Activated naive CD4-positive, alpha-beta T cell treated with anti-CD3 and anti-CD28 coated beads, Interleukin-2, amount 50 U/mL, for 72 hours (primary cell): ENCODE measurements around the gene RNF7. TPM values are rescaled to one million over a fixed set of nuclear protein-coding genes. Genes with fewer than 3 reads are reported as not detected.
"Not testable (repeated sequence)": the region's sequence is repeated elsewhere in the genome, so short reads cannot be mapped to it uniquely, and the experiment has no call there.

Experiments
- ATAC-seq, 2 donors: fragments of 150-1000 bp; cut with Tn5 transposase; 2 replicates each; pipeline ENCODE4 v1.10.0; 2021; ENCODE audit warnings: mild to moderate bottlenecking in 2 of 2, moderate library complexity in 2 of 2
- DNase-seq, 2 donors: peaks; one replicate each; pipeline ENCODE4 v3.0.0; 2021 to 2022; ENCODE audit warnings: low spot score in 2 of 2
- H3K27ac Mint-ChIP-seq, 2 donors: one replicate each; pipeline ENCODE4 v1.8.0; 2022; ENCODE audit warnings: mild to moderate bottlenecking in 2 of 2, mixed read lengths in 2 of 2
- H3K36me3 Mint-ChIP-seq, 2 donors: one replicate each; pipeline ENCODE4 v1.8.0; 2022; ENCODE audit warnings: mixed read lengths in 2 of 2
- H3K9me3 Mint-ChIP-seq, 2 donors: one replicate each; pipeline ENCODE4 v1.8.0; 2022; ENCODE audit warnings: mixed read lengths in 2 of 2
- total RNA-seq, 2 donors: library from RNA; stranded (reverse); gene quantifications; one replicate each; pipeline ENCODE4 v1.2.3, GENCODE V29; 2022

RNF7 gene
- 10 to 100 TPM; 50.8 to 76.9 TPM for total RNA-seq

DNA sequence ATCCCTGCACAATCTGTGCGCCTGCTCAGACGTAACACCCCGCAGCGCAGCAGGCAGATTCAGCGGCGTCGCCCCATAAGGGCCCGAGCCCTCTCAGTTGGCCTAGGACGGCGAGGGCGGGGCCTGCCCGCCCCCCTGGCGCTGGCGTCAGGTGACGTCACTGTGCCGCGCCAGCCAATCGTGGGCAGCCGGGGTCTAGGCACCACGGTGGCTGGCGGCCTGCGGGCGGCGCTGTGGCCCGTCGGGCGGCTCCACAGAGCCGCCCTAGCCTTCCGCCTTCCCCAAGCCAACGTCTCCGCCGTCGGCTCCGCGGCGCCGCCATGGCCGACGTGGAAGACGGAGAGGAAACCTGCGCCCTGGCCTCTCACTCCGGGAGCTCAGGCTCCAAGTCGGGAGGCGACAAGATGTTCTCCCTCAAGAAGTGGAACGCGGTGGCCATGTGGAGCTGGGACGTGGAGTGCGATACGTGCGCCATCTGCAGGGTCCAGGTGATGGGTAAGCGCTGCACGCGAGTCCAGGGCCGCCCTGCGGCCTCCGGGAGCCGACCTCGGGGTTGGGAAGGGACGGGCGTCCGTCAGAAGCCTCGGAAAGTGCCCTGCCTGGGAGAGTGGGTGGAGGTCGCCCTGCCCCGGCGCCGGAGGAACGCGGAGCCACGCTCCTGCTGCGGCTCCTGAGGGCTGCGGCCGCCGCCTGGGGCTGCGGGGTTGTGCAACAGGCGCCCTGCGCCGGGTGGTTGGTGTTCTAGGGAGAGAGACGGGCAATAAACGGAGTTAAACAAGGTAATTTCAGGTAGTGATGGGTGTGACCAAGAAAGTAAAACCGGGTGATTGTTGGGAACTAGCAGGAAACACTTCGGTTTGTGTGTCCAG, at the start of gene RNF7:
TSS of gene RNF7 (plus strand) at position 277 of the 869 bp plus-strand sequence. CDS start at position 321, 44 bp downstream.
- DNase-seq (peak; percentile 96 to 97), ATAC-seq (peak; percentile 96 to 97)
- Mint-ChIP-seq H3K27ac (peak within 1 kb of the TSS; percentile 97 to 99), H3K9me3 (no peaks in the 10 kb centered on the region), H3K36me3 (peaks cover 14 to 15% of the 10 kb centered on the region in 2 donors)

DNA sequence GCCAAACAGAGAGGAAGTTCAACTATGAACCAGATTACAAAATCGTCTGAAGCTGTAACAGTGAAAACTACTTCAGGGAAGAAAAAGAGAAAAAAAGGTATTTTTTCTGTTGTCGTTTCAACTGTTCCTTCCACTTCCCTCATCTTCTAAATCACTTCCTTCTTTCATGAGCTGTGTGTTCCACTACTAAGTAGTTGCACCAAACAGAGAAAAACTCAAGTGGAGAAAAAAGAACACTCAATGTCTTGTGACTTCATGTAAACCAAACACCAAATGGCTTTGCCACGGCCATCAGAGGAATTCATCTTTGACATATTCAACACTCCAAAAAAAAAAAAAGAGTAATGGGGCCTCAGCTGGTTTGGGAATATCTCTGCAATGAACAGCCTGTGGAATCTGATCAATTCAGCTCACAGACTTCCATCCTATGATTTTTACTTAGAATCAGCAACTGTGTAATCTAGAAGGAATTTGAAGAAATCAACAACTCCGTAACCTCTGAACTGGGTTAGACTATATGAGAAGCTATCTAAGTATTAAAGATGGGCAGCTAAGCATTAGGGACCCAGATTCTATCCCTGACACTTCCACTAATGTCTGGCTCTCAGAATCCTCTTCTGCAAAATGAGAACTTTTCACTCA, 47.5 kb upstream of the RNF7 start:
- DNase-seq = no peak
- Mint-ChIP-seq H3K27ac (no peak overlapping the region), H3K36me3 (no peaks in the 10 kb centered on the region), H3K9me3 (peaks cover 0 to 4% of the 10 kb centered on the region in 2 donors)
- ATAC-seq = no peak

DNA sequence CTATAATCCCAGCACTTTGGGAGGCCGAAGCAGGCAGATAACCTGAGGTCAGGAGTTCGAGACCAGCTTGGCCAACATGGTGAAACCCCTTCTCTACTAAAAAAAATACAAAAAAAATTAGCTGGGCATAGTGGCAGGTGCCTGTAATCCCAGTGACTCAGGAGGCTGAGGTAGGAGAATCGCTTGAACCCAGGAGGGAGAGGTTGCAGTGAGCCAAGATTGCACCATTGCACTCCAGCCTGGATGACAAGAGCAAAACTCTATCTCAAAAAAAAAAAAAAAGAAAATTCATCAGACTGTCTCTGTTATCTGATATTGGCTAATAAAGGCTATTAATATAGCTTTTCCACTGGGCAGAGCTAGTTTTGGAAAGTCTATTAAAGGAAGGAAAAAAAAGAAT, 46.6 kb upstream of the RNF7 start:
- not testable (repeated sequence) for H3K36me3 Mint-ChIP-seq, ATAC-seq, H3K9me3 Mint-ChIP-seq, DNase-seq, H3K27ac Mint-ChIP-seq

DNA sequence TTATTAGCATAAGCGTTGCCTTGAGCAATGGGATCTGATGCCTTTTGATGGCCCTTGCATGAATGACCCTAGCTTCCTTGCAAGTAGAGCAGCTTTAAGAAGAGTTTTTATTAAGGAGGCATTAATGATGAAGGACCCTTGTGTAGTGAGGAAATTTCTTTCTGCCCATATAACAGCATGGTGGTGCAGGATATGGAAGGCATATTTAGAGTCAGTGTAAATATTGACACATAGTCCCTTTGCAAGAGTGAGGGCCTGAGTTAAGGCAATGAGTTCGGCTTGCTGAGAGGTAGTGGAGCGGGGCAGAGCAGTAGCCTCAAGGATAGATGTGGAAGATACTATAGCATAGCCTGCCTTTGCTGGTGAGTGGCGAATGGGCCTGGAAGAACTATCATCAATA, 45.1 kb upstream of the RNF7 start:
- DNase-seq, ATAC-seq, H3K27ac Mint-ChIP-seq, H3K36me3 Mint-ChIP-seq, H3K9me3 Mint-ChIP-seq: not testable (repeated sequence)

DNA sequence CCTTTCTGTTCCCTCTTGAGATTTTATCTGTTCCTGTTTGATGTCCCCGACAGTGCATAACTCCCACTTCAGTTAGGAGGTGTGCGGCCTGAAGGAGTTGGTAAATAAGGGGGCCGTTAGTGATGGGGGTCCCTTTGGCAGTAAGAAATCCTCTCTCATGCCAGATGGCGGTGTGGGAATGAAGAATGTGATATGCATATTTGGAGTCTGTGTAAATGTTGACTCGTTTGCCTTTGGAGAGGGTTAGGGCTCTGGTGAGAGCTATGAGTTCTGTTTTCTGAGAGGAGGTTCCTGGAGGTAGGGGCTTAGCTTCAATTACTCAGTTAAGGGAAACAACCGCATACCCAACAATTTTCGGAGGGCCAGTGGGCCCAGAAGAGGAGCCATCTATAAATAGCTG, 38.8 kb upstream of the RNF7 start:
- DNase-seq = no peak
- ATAC-seq = no peak
- H3K9me3 Mint-ChIP-seq = no peaks in the 10 kb centered on the region
- no peak overlapping the region for H3K27ac Mint-ChIP-seq
- H3K36me3 Mint-ChIP-seq = no peaks in the 10 kb centered on the region

DNA sequence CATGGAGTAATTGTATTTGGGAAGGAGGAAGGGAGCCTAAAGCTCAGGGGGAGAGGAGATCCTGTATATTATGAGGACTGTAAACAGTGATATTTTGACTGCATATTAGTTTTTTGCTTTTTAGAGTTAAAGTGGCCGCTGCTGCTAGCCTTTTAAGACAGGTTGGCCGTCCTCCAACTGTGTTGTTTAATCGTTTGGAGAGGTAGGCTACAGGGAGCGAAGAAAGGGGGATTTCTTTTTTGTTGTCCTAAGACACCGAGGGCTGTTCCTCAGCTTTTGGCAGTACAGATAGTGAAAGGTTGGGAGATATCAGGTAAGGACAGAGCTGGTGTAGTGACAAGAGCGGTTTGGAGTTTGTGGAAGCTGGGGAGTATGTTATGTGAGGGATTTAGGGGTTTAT, 38.2 kb upstream of the RNF7 start:
- H3K36me3 Mint-ChIP-seq = no peaks in the 10 kb centered on the region
- H3K27ac Mint-ChIP-seq = no peak overlapping the region
- DNase-seq (no peak), ATAC-seq (no peak)
- no peaks in the 10 kb centered on the region for H3K9me3 Mint-ChIP-seq

DNA sequence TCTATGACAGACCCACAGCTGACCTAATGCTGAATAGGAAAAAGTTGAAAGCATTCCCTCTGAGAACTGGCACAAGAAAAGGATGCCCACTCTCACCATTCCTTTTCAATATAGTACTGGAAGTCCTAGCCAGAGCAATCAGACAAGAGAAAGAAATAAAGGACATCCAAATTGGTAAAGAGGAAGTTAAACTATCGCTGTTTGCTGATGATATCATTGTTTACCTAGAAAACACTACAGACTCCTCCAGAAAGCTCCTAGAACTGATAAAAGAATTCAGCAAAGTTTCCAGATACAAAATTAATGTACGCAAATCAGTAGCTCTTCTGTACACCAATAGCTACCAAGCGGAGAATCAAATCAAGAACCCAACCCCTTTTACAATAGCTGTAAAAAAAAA, 34.7 kb upstream of the RNF7 start:
- ATAC-seq, H3K36me3 Mint-ChIP-seq, DNase-seq, H3K9me3 Mint-ChIP-seq, H3K27ac Mint-ChIP-seq: not testable (repeated sequence)

DNA sequence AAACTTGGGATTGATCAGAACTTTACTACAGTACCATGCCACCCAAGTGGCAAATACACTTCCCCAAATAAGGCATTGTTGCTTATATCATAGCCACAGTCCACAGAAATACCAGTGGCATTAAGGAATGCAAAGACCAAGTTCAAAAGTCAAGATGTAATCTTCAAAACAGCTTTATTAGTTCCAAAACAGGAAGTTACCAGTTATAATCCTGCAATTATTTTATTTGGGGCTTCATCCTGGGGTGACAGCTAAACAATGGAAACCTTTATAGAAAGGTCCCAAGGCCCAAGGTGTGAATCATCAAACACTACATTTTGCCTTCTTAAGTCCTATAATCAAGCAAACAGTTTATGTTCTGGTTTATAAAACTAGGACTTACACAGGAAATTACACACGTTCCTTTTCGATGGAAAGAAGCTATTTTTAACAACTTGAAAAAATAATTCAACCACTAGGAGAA, 30.3 kb upstream of the RNF7 start:
- no peaks in the 10 kb centered on the region for H3K9me3 Mint-ChIP-seq
- peak in 1 of 2 donors; percentile 24 for ATAC-seq
- no peak overlapping the region for H3K27ac Mint-ChIP-seq
- no peaks in the 10 kb centered on the region for H3K36me3 Mint-ChIP-seq
- no peak for DNase-seq

DNA sequence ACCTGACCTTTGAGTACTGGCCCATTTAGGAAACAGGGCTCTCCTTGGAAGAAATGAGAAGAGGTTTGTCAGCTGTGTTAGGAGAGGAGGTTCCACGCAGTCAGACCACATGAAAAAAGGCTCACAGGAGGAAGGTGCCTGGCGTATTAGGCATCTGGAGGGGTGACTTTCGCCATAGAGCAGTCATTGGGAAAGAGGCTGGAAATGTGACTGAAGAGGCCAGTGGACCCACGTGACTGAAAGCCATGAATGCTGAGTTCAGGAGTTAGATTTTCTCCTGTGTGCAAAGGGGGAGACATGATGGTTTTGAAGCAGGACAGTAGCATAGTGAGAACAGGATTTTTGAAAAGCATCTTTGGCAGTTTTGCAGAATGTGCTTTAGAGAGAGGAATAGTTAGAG, 29.7 kb upstream of the RNF7 start:
- Mint-ChIP-seq H3K9me3 (no peaks in the 10 kb centered on the region), H3K27ac (no peak overlapping the region), H3K36me3 (no peaks in the 10 kb centered on the region)
- DNase-seq (no peak), ATAC-seq (peak in 1 of 2 donors; percentile 5)

DNA sequence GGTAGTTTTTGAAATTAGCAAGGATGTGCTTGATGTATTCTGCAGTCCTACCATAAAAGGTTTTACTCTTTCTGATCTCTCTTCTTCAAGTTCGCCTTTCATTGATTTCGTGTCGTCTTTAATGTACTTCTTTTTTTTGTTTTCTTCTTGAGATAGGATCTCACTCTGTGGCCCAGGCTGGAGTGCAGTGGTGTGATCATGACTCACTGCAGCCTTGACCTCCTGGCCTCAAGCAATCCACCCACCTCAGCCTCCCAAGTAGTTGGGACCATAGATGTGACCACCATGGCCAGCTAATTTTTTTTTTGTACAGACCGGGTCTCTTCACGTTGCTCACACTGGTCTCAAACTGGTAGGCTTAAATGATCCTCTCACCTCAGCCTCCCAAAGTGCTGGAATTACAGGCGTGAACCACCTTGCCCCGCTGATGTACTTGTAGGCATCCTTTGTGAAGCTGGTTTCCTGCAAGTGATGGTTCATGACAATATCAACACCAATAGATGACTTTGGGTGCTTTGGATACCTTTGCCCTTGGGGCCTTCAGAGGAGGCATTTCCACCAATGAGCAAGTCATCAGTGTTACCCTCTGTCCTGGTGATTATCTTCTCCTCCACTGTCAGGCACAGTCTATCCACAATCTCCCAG, 28.9 kb upstream of the RNF7 start:
- Mint-ChIP-seq H3K27ac (no peak overlapping the region), H3K36me3 (no peaks in the 10 kb centered on the region), H3K9me3 (no peaks in the 10 kb centered on the region)
- ATAC-seq (no peak), DNase-seq (no peak)

DNA sequence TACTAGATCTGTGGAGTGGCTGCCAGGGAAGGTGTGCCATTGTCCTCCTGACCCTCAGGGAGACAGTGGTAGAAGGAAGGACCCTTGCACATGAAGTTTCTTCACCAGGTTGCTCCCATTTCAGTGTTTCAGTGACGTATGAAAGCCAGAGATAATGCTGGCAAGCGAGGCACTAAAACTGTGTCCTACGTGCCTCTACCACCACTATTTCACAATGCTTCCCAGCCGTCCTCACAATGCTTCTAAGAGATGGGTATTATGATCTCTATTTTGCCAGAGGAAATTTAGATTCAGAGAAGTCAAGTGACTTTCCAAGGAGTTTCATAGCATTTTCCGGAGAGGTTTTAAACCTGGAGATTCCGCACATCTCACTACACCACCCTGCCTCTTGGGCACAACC, 28.0 kb upstream of the RNF7 start:
- H3K36me3 Mint-ChIP-seq = no peaks in the 10 kb centered on the region
- no peak overlapping the region for H3K27ac Mint-ChIP-seq
- no peaks in the 10 kb centered on the region for H3K9me3 Mint-ChIP-seq
- DNase-seq (no peak), ATAC-seq (no peak)

DNA sequence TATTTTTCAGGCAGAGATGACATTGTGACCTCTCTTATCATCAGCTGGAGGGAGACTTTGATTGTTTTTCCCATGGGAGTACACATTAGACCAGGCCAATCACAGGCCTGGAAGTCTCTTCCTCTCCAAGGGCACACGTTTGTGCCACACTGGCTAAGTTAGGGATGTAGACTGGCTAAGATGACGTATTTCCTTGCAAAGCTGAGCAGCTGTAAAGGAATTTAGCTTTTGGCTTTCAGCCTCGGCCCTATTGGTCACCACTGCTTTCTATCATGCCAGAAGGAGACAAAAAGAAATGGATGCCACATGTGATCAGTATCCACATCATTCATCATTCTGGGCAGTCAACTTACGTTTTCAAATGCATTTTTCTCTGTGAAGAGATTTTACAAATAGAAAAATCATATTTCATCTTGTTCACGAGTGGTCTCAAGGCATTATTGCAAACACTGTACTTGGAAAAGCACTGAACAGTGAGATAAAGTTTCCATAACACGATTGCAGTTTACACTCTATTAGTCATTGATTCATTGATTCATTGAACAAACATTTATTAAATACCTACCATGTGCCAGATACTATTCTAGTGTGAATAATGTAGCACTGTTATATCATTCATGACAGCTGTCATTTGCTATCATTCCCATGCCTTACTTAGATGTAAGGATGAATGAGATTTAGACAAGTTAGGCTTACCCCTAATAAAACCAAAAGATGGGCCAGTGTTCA, 27.0 kb upstream of the RNF7 start:
- Mint-ChIP-seq H3K27ac (no peak overlapping the region), H3K36me3 (no peaks in the 10 kb centered on the region), H3K9me3 (no peaks in the 10 kb centered on the region)
- no peak for ATAC-seq
- DNase-seq = no peak

DNA sequence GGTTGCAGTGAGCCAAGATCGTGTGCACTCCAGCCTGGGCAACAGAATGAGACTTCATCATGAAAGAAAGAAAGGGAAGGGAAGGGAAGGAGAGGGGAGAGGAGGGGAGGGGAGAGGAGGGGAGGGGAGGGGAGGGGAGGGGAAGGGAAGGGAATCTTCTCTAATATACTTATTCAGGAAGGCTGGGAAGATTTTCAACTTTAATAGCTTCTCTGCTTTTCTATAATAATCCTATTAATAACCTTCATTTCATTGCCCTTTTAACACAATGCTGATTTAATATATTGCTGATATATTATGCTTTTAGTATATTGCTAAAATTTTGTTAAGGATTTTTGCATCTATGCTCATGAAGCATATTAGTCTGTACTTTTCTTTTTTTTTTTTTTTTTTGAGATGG, 23.4 kb upstream of the RNF7 start:
- no peak for ATAC-seq
- no peak for DNase-seq
- no peak overlapping the region for H3K27ac Mint-ChIP-seq
- H3K9me3 Mint-ChIP-seq = peaks cover 0 to 9% of the 10 kb centered on the region in 2 donors
- no peaks in the 10 kb centered on the region for H3K36me3 Mint-ChIP-seq

DNA sequence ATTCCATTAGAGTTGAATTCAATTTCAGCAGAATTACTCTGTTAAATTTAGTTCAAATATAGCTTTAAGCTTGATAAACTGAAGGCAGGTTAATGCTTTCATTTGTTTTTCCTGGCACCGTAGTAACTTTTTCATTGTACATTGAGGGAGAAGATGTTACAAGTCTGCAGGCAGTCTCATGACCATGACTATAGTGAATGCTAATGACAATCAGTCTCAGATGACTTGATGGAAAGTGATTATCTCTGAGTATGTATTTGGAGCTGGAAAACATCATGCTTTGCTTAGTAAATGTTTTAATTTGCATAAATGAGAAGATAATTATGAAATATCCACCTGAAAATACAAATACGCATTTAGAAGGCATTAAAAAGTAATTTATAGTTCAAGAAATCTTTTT, 16.0 kb upstream of the RNF7 start:
- ATAC-seq = no peak
- DNase-seq = no peak
- H3K9me3 Mint-ChIP-seq = peaks cover 0 to 3% of the 10 kb centered on the region in 2 donors
- H3K27ac Mint-ChIP-seq = no peak overlapping the region
- no peaks in the 10 kb centered on the region for H3K36me3 Mint-ChIP-seq

DNA sequence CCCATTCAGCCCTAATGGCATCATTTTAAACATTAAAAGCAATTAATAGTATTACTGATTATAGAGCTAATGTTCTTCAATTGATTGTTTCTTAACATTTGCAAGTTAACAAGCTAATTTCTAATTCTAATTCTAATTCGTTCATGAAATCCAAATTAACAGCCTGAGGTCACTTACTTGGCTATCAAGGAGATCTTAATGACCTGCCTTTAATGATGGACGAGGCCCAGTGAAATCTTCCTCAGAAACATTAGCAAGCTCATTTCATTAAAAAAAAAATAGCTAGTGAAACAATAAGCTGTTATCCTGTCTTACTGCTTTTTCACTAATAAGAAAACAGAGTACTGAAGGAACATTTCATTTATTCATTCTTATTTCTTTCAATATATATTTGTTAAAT, 15.4 kb upstream of the RNF7 start:
- DNase-seq (no peak), ATAC-seq (no peak)
- Mint-ChIP-seq H3K27ac (no peak overlapping the region), H3K9me3 (no peaks in the 10 kb centered on the region), H3K36me3 (no peaks in the 10 kb centered on the region)

DNA sequence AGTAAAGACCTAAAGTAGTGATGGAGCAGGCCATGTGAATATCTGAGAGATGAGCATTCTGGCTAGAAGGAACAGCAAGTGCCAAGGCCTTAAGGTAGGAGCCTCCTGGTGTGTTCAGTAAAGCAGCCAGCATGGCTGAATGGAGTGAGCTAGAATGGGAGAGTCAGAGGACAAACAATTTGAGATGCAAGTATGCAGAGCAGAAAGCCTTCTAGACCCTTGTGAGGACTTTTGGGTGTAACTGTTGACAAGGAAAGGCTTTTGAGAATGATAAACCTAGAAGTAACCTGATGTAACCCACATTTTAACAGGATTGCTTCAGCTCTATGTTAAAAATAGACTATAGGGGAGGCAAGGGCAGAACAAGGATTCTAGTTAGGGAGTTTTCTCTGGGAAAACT, 14.8 kb upstream of the RNF7 start:
- no peaks in the 10 kb centered on the region for H3K36me3 Mint-ChIP-seq

DNA sequence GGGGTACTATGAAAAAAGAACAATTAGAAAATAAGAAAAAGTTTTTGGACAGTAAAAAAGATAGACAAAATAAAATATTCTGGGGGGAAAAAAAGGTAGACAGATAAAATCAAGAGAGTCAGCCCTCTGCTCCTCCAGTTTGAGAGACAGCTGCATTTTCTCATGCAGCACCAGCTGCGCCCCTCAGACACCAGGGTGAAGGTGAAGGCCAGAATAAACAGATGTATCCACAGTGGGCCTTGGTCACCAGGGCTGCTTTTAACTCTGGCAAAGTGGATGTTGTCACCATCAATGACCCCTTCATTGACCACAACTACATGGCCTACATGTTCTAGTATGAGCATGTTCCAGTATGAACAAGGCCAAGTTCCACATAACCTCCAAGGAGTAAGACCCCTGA, 13.9 kb upstream of the RNF7 start:
- H3K9me3 Mint-ChIP-seq = no peaks in the 10 kb centered on the region

More for the DNA sequence above, 14.8 kb upstream of the RNF7 start:
- Mint-ChIP-seq H3K9me3 (no peaks in the 10 kb centered on the region), H3K27ac (no peak overlapping the region)
- DNase-seq (no peak), ATAC-seq (no peak)

More for the DNA sequence above, 13.9 kb upstream of the RNF7 start:
- DNase-seq = no peak
- ATAC-seq = no peak
- H3K27ac Mint-ChIP-seq = peak overlapping the region in 1 of 2 donors; percentile 15
- no peaks in the 10 kb centered on the region for H3K36me3 Mint-ChIP-seq
